Measurements from ENCODE around the gene SPATA9. TPM values are rescaled to one million over a fixed set of nuclear protein-coding genes. Genes with fewer than 3 reads are reported as not detected.

The SPATA9 gene
- total RNA-seq, 1 experiment from 2014 or later: not detected

DNA sequence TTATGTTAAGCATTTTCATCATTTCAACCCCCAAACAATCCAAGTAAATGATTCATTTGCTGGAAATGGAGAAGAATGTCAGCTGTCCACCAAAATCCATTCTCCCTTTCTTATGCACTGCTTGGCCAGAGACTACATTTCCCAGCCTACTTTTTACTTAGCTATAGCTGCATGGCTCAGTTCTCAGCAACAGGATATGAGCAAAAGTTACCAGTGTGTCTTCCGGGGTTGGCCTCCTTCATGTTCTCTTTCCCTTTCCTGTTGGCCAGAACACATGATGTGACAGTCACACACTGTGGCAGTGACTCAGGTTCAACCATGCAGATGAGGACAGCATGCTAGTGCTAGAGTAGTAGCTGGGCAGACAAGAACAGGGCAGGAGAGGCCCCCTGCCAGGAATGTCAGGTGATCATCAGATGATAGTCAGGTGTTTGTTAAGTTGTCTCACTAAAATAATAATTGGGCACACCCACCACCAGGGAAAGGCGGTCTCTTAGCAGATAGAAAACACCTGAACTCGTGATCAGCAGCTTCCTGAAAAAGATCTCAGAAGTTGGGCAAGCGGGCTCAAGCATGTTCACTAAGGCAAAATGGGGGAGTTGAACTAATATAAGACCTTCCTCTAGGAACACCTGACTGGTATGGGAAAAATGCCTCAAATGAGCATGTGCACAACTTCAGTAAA, 50.7 kb downstream of the SPATA9 start:
- peaks cover 16 to 30% (median 20%) of the 10 kb centered on the region in 3 experiments for H3K36me3 Mint-ChIP-seq (ENCODE audit: insufficient read depth in 1 of 3, low read depth in 3 of 3)
- Histone ChIP-seq H3K4ac (ENCODE audit: low read depth, low read length) (no peak overlapping the region), H3K23ac (ENCODE audit: insufficient read length, low read depth, low read length) (no peak overlapping the region), H3K79me2 (ENCODE audit: insufficient read depth, low read length) (no peaks in the 10 kb centered on the region), H3K18ac (ENCODE audit: insufficient read length, low read depth, low read length) (no peak overlapping the region), H3K79me1 (ENCODE audit: insufficient read depth, low read depth, low read length, poor library complexity, severe bottlenecking) (no peaks in the 10 kb centered on the region), H3K14ac (ENCODE audit: insufficient read depth, low read length) (no peak overlapping the region), H2AFZ (ENCODE audit: low read length) (no peak overlapping the region), H3K27me3 (ENCODE audit: insufficient read depth, low read length) (no peaks in the 10 kb centered on the region), H3K27ac (ENCODE audit: insufficient read length, low read depth, low read length) (no peak overlapping the region), H2BK5ac (ENCODE audit: insufficient read length, low read length) (no peak overlapping the region), H3K23me2 (ENCODE audit: insufficient read length, low read depth, low read length, poor library complexity, severe bottlenecking) (no peaks in the 10 kb centered on the region), H3T11ph (ENCODE audit: low read length) (no peak overlapping the region), H2BK20ac (ENCODE audit: low read depth, low read length, poor library complexity, severe bottlenecking) (no peak overlapping the region), H2AK5ac (ENCODE audit: insufficient read length, low read length) (no peak overlapping the region), H2BK120ac (ENCODE audit: low read depth, low read length, poor library complexity, severe bottlenecking) (no peak overlapping the region), H3K4me2 (ENCODE audit: insufficient read depth, insufficient read length, low read length) (no peak overlapping the region), H3K4me1 (ENCODE audit: insufficient read depth, low read length) (no peaks in the 10 kb centered on the region), H4K8ac (replicated peaks; ENCODE audit: insufficient read length, low read depth, low read length) (no peak overlapping the region), H3K56ac (ENCODE audit: insufficient read length, low read depth, low read length) (no peak overlapping the region), H3K9ac (ENCODE audit: extremely low read depth, insufficient read length, low read length) (no peak overlapping the region), H2BK12ac (ENCODE audit: insufficient read length, low read depth, low read length) (no peak overlapping the region), H4K5ac (ENCODE audit: insufficient read length, low read depth, low read length) (no peak overlapping the region), H4K20me1 (ENCODE audit: control insufficient read depth, insufficient read depth, insufficient read length) (no peaks in the 10 kb centered on the region), H4K91ac (ENCODE audit: insufficient read length, low read depth, low read length) (no peak overlapping the region), H2BK15ac (ENCODE audit: low read depth, low read length) (no peak overlapping the region), H3K9me3 (ENCODE audit: control insufficient read depth, low read depth, low read length) (peaks cover 20% of the 10 kb centered on the region)
- WGBS (ENCODE audit: extremely low coverage, insufficient read length, low lambda C conversion rate): no CpG with 5 or more reads among the region's 4 CpGs
- H3K27me3 Mint-ChIP-seq (ENCODE audit: low read depth): peaks cover 3% of the 10 kb centered on the region; the same call in 1 of the 2 replicates
- peaks cover 0 to 6% of the 10 kb centered on the region in 2 experiments; a peak in 1 of 4 replicates for H3K4me1 Mint-ChIP-seq
- H3K4me3 Mint-ChIP-seq: no peak overlapping the region
- DNase-seq: no peak
- no peak overlapping the region for H3K27ac Mint-ChIP-seq
- TF ChIP-seq, protein P1, sequence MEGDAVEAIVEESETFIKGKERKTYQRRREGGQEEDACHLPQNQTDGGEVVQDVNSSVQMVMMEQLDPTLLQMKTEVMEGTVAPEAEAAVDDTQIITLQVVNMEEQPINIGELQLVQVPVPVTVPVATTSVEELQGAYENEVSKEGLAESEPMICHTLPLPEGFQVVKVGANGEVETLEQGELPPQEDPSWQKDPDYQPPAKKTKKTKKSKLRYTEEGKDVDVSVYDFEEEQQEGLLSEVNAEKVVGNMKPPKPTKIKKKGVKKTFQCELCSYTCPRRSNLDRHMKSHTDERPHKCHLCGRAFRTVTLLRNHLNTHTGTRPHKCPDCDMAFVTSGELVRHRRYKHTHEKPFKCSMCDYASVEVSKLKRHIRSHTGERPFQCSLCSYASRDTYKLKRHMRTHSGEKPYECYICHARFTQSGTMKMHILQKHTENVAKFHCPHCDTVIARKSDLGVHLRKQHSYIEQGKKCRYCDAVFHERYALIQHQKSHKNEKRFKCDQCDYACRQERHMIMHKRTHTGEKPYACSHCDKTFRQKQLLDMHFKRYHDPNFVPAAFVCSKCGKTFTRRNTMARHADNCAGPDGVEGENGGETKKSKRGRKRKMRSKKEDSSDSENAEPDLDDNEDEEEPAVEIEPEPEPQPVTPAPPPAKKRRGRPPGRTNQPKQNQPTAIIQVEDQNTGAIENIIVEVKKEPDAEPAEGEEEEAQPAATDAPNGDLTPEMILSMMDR (conservative IDR thresholded peaks at IDR 0.05): no peak
- peaks cover 26 to 28% of the 10 kb centered on the region in 2 experiments for H3K9me3 Mint-ChIP-seq

Measured in H9 (cell line).